Endodermal cell (in vitro differentiated cells): ENCODE measurements around the gene WDR87. TPM values are rescaled to one million over a fixed set of nuclear protein-coding genes. Genes with fewer than 3 reads are reported as not detected.

ENCODE experiments used
- DNase-seq: peaks from one replicate; pipeline ENCODE4 v3.0.0-alpha.2; 2017
- H3K27ac ChIP-seq: 2 replicates; pipeline ENCODE4 v1.5.1; 2013; ENCODE audit warnings: mild to moderate bottlenecking, low read depth, low read length, moderate library complexity
- H3K27me3 ChIP-seq: 2 replicates; pipeline ENCODE4 v1.6.1; 2013; ENCODE audit warnings: mild to moderate bottlenecking, low read length, moderate library complexity; ENCODE audit not compliant: insufficient read depth, control insufficient read depth, poor library complexity, severe bottlenecking
- H3K36me3 ChIP-seq: 2 replicates; pipeline ENCODE4 v1.7.0; 2013; ENCODE audit warnings: mild to moderate bottlenecking, low read length, moderate library complexity; ENCODE audit not compliant: control insufficient read depth, insufficient read depth
- H3K4me1 ChIP-seq: one replicate; pipeline ENCODE4 v1.7.0; 2013; ENCODE audit warnings: low read length; ENCODE audit not compliant: control insufficient read depth, insufficient read depth
- H3K4me3 ChIP-seq: 2 replicates; pipeline ENCODE4 v1.5.1; 2013; ENCODE audit warnings: mild to moderate bottlenecking, low read length, moderate library complexity
- H3K9ac ChIP-seq: 2 replicates; pipeline ENCODE4 v1.6.1; 2013; ENCODE audit warnings: mild to moderate bottlenecking, low read length, moderate library complexity; ENCODE audit not compliant: poor library complexity, severe bottlenecking; ENCODE audit errors: extremely low read depth
- H3K9me3 ChIP-seq: 2 replicates; pipeline ENCODE4 v1.6.1; 2013; ENCODE audit warnings: mild to moderate bottlenecking, low read length, moderate library complexity; ENCODE audit not compliant: control insufficient read depth
- H3K27ac Mint-ChIP-seq: 2 replicates; pipeline ENCODE4 v1.8.0; 2020; ENCODE audit warnings: mixed read lengths
- H3K27me3 Mint-ChIP-seq: 2 replicates; pipeline ENCODE4 v1.8.0; 2021; ENCODE audit warnings: mild to moderate bottlenecking, mixed read lengths; ENCODE audit not compliant: insufficient read depth
- H3K36me3 Mint-ChIP-seq: 2 replicates; pipeline ENCODE4 v1.8.0; 2020; ENCODE audit warnings: low read depth, mixed read lengths
- H3K4me1 Mint-ChIP-seq: 2 replicates; pipeline ENCODE4 v1.8.0; 2020; ENCODE audit warnings: mixed read lengths
- H3K4me3 Mint-ChIP-seq: 2 replicates; pipeline ENCODE4 v1.8.0; 2020; ENCODE audit warnings: mild to moderate bottlenecking, moderate library complexity, mixed read lengths
- H3K9me3 Mint-ChIP-seq: 2 replicates; pipeline ENCODE4 v1.8.0; 2020; ENCODE audit warnings: mild to moderate bottlenecking, mixed read lengths
- WGBS, 2 experiments: methylation state at CpG; one replicate each; pipeline versions ENCODE4 v1.1.5 to v1.1.7; 2013; ENCODE audit warnings: missing lambda C conversion rate in 2 of 2, mixed read lengths in 1 of 2; ENCODE audit not compliant: insufficient coverage in 1 of 2, insufficient read length in 1 of 2; 5-methylcytosine and 5-hydroxymethylcytosine counted together
- total RNA-seq, 2 donors: library from RNA; stranded (reverse); fragmentation: NEBNext Ultra II Directional in 1 of 2; extraction: Animal tissue kit (Norgen Biotek cat#: 25700) in 1 of 2; gene quantifications; 2 replicates in 1 of 2; 3 replicates in 1 of 2; pipeline ENCODE4 v1.2.1, GENCODE V29; 2021
- TF ChIP-seq, protein P1 (sequence below): fragments of 200-600 bp; sonication (generic); conservative IDR thresholded peaks from 2 replicates; pipeline ENCODE4 v1.5.0; 2021; ENCODE audit warnings: antibody characterized with exemption, mild to moderate bottlenecking

WDR87 gene
- total RNA-seq, 2 donors from 2014 or later = not detected

DNA sequence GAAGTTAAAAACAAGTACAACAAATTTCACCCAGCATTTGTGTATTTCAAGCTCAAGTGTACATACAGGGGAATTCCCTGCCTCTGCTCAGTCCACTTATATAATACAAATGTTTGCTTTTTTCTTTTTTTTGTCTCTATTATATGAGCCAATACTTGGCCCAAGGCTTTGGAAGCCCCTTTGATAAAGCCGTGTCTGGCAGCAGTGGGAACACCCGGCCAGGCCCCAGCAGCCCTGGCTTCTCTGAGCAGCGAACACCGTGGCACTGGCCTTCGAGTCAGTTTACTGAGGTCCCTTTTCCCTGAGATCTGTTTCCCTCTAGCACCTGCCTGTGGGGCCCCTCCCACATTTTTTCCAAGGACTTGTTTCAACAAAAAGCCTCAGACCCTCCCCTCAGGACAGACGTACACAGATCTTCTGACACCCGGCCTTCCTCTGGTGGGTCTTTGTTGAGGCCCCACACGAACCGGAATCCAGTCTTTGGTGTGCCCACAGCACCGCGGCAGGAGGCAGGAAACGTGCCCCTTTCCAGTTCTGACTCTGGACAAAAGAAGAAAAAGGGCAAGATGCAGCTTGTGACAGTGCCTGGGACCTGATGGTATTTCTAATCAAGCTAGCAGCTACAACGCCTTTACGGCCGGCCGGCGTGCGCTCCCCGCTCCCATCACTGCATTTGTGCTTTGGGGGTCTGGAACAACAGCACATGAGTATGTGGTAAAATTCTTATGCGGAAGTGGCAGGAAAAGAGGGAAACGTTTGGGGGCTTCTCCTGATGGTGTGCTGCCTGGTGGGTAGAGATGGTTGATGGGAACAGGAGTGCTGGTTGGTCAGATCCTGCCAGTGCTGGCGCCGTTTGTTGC, 14.4 kb upstream of the WDR87 start:
- no peak overlapping the region for H3K4me3 Mint-ChIP-seq
- Histone ChIP-seq H3K27ac (peak overlapping the region; percentile 63), H3K4me1 (no peaks in the 10 kb centered on the region), H3K9ac (no peak overlapping the region), H3K27me3 (no peaks in the 10 kb centered on the region), H3K9me3 (no peaks in the 10 kb centered on the region), H3K36me3 (peaks cover 3% of the 10 kb centered on the region), H3K4me3 (no peak overlapping the region)
- H3K27me3 Mint-ChIP-seq = no peaks in the 10 kb centered on the region
- peaks cover 2% of the 10 kb centered on the region for H3K9me3 Mint-ChIP-seq
- TF ChIP-seq, protein P1, sequence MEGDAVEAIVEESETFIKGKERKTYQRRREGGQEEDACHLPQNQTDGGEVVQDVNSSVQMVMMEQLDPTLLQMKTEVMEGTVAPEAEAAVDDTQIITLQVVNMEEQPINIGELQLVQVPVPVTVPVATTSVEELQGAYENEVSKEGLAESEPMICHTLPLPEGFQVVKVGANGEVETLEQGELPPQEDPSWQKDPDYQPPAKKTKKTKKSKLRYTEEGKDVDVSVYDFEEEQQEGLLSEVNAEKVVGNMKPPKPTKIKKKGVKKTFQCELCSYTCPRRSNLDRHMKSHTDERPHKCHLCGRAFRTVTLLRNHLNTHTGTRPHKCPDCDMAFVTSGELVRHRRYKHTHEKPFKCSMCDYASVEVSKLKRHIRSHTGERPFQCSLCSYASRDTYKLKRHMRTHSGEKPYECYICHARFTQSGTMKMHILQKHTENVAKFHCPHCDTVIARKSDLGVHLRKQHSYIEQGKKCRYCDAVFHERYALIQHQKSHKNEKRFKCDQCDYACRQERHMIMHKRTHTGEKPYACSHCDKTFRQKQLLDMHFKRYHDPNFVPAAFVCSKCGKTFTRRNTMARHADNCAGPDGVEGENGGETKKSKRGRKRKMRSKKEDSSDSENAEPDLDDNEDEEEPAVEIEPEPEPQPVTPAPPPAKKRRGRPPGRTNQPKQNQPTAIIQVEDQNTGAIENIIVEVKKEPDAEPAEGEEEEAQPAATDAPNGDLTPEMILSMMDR = no peak
- H3K36me3 Mint-ChIP-seq = peaks cover 30% of the 10 kb centered on the region
- H3K27ac Mint-ChIP-seq = peak overlapping the region; percentile 21
- no peak for DNase-seq
- WGBS, 2 experiments = 81 to 94% methylated on average over 13 to 21 of the region's 23 CpGs
- no peaks in the 10 kb centered on the region for H3K4me1 Mint-ChIP-seq

DNA sequence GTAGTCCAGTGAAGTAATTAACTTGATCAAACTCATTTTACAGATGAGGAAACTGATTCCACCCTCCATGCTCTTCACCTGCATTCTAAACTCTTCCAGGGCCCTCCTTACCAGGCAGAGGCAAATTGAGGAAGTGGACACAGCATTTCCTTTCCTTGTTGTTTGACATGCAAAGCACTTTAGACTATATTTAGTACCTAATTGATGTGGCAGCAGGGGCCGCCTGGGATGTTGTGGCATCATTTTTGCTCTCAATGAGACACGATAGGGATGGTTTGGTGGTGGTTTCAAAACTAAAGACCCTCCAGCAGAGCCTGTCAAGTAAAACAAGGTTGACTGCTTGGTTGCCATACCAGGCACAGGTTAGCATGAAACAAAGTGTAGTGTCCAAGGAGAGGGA, 8.5 kb upstream of the WDR87 start:
- H3K36me3 Mint-ChIP-seq = peaks cover 17% of the 10 kb centered on the region
- no peaks in the 10 kb centered on the region for H3K9me3 Mint-ChIP-seq
- no peak overlapping the region for H3K4me3 Mint-ChIP-seq

DNA sequence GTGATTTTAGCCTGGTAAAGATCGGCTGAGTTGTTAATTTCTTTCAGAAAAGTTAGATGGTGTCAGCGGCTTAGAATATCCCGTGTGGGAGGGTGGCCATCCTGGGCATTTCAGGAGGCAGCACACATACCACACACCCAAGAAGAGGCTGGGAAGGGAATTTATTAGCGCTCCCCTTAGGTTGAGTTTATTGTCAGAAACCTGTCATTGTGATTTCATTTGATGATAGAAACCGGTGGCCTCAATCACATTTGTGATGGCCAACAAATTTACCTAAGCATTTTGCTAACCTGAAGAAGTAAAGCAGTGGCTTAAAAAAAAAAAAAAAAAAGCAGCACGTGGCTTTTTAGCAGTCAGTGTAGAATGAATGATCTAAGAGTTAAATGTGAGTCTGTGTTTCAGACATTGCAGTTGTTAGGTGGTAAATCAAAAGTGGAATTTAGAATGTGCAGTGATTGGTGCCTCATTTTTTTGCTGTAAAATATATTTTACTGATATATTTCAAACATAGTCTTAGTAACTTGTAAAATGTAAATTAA, 3.3 kb upstream of the WDR87 start:
- Mint-ChIP-seq H3K4me1 (peaks cover 21% of the 10 kb centered on the region), H3K4me3 (no peak overlapping the region), H3K27me3 (no peaks in the 10 kb centered on the region), H3K9me3 (no peaks in the 10 kb centered on the region), H3K36me3 (peaks cover 5% of the 10 kb centered on the region), H3K27ac (no peak overlapping the region)
- DNase-seq = no peak
- TF ChIP-seq, protein P1 = no peak
- Histone ChIP-seq H3K27ac (no peak overlapping the region), H3K36me3 (no peaks in the 10 kb centered on the region), H3K27me3 (no peaks in the 10 kb centered on the region), H3K4me3 (no peak overlapping the region), H3K9me3 (no peaks in the 10 kb centered on the region), H3K4me1 (peaks cover 4% of the 10 kb centered on the region), H3K9ac (no peak overlapping the region)
- whole genome bisulfite sequencing, 2 experiments = 81 to 100% methylated on average over 2 to 6 of the region's 6 CpGs

More for the DNA sequence above, 8.5 kb upstream of the WDR87 start:
- TF ChIP-seq, protein P1 = no peak
- Histone ChIP-seq H3K36me3 (peaks cover 3% of the 10 kb centered on the region), H3K27me3 (no peaks in the 10 kb centered on the region), H3K9ac (no peak overlapping the region), H3K4me1 (no peaks in the 10 kb centered on the region), H3K9me3 (no peaks in the 10 kb centered on the region), H3K4me3 (no peak overlapping the region), H3K27ac (no peak overlapping the region)
- Mint-ChIP-seq H3K27ac (no peak overlapping the region), H3K4me1 (peaks cover 5% of the 10 kb centered on the region), H3K27me3 (no peaks in the 10 kb centered on the region)
- 78 to 100% methylated on average over 2 of the region's 2 CpGs for WGBS, 2 experiments
- no peak for DNase-seq
